GM18502 (cell line): ENCODE measurements around the gene SOX21.
A peak's percentile ranks its signal among the peaks of the same experiment; 100 is the strongest.
"Not testable (repeated sequence)": the region's sequence is repeated elsewhere in the genome, so short reads cannot be mapped to it uniquely, and the experiment has no call there.

Experiments used
- ATAC-seq: cut with Tn5 transposase; IDR thresholded peaks from one replicate; pipeline ENCODE4 v1.9.1; 2021; ENCODE audit warnings: mild to moderate bottlenecking; ENCODE audit not compliant: unreplicated experiment, poor library complexity

SOX21 gene

GRCh38 chr13:94712287-94712811, at the start of gene SOX21:
TSS of gene SOX21 (minus strand) at chr13:94712545. CDS start at chr13:94712049, 496 bp downstream.
- ATAC-seq: no peak

- no peak for ATAC-seq
Measured at GRCh38 chr13:94761407-94761806, 49.1 kb upstream of the SOX21 start.

- no peak for ATAC-seq
Measured at GRCh38 chr13:94759120-94759728, 46.9 kb upstream of the SOX21 start.

- no peak for ATAC-seq
Measured at GRCh38 chr13:94758436-94758960, 46.2 kb upstream of the SOX21 start.

- no peak for ATAC-seq
Measured at GRCh38 chr13:94753327-94753726, 41.0 kb upstream of the SOX21 start.

GRCh38 chr13:94749162-94749561, 36.8 kb upstream of the SOX21 start:
- no peak for ATAC-seq

- ATAC-seq: no peak
Measured at GRCh38 chr13:94739235-94739634, 26.9 kb upstream of the SOX21 start.

GRCh38 chr13:94731028-94731427, 18.7 kb upstream of the SOX21 start:
- ATAC-seq: no peak

- not testable (repeated sequence) for ATAC-seq
Measured at GRCh38 chr13:94729941-94730340, 17.6 kb upstream of the SOX21 start.

- ATAC-seq: no peak
Measured at GRCh38 chr13:94726425-94726824, 14.1 kb upstream of the SOX21 start.

- no peak for ATAC-seq
Measured at GRCh38 chr13:94722609-94723345, 10.4 kb upstream of the SOX21 start.

GRCh38 chr13:94718697-94719096, 6.4 kb upstream of the SOX21 start:
- ATAC-seq: not testable (repeated sequence)

GRCh38 chr13:94717916-94718315, 5.6 kb upstream of the SOX21 start:
- no peak for ATAC-seq

GRCh38 chr13:94716016-94716415, 3.7 kb upstream of the SOX21 start:
- ATAC-seq: no peak

GRCh38 chr13:94713561-94714182, 1.3 kb upstream of the SOX21 start:
- ATAC-seq: no peak

GRCh38 chr13:94712812-94713560, 641 bp upstream of the SOX21 start:
- no peak for ATAC-seq

- no peak for ATAC-seq
Measured at GRCh38 chr13:94711561-94712286, 621 bp downstream of the SOX21 start.

GRCh38 chr13:94710881-94711560, 1.3 kb downstream of the SOX21 start:
- peak; percentile 63 for ATAC-seq
